IPS-NIHi7 (cell line): ENCODE data around the gene FBP1.

ENCODE experiments used
- DNase-seq: peaks from one replicate; pipeline ENCODE4 v3.0.0; 2012; ENCODE audit warnings: mixed read lengths; ENCODE audit errors: extremely low spot score

The FBP1 gene

DNA sequence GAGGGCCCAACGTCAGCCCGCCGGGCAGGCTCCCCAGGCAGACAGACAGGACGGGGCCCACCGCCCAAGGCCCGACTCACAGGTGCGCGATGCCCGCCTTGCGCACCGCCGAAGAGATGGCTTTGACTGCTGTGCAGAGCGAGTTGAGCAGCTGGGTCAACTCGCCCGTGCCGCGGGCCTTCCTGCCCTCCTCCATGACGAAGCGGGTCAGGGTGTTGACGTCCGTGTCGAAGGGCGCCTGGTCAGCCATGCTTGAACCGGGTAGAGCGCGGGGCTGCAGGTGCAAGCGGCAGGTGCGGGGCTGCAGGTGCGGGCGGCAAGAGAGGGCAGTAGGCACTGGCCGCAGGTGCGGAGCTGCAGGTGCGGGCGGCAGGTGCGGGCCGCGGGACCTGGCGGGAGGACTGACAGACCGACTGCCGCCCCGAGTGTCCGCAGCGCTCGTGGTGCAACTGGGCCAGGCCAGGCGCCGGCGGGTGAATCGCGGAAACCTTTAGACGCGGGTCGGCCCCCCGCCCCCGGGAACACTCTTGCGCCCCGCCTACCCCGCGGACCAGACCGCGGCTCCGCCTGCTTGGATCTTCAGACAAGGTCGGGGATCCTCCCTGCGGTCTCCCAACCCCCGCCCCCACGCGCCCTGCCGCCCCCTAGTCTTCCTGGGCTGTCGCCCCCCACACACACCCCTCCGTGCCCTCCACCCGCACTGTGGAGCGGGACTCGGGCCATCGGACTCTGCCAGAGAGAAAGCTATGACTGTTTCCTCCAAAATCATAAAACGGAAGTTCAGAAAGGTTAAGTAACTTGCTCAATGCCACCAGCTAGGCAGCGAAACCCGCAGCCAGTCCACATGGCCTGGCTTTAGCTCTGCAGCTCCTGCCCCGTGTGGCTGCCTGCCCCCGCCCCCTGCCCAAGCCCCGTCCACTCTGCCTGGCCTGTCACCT, at the start of gene FBP1:
Gene FBP1, minus strand, starts transcription at position 458 of the 938 bp plus-strand sequence. Its CDS starts 208 bp downstream, at position 250.
- DNase-seq, result peak; percentile 56

DNA sequence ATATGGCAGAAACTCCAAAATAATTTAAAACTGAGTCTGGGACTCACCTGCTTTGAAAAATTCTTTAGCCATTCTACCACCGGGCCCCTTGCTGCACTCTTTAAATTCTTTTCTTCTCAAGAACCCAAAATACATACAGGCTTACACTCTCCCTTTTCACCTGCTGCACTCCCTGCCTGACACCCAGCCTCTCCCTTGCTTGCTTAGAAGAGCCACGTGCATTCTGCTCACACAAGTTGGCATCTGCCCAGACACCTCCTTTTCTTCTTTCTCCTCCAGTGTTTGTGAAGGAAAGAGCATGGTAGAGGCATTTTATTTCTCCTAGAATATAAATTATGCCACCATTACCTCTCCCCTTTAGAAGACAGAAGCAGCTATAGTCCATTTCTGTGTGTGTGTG, 48.1 kb upstream of the FBP1 start:
- no peak for DNase-seq

GRCh38 chr9:94685359-94685758, 46.0 kb upstream of the FBP1 start:
- DNase-seq, result no peak

DNA sequence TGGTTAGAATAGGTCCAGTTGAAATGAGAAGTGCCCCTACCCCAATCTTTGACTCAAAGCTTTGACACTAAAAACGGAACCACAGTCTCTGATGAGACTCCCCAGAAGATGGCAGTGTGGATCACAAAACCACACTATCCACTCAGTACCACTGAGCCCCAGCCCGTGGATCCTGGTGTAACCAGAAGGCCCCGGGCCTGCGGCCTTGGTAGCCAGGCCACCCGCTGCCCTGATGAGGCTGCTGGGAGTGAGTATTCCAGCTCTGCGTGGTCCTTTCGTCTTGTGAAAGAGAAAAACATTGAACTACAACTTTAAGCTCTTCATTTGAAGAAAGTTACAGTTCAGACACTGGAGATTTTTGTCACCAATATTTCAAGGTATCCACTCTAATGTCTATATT, 42.2 kb upstream of the FBP1 start:
- peak; percentile 79 for DNase-seq

- DNase-seq, result no peak
Measured at GRCh38 chr9:94680621-94681020, 41.3 kb upstream of the FBP1 start.

GRCh38 chr9:94680020-94680419, 40.7 kb upstream of the FBP1 start:
- no peak for DNase-seq

GRCh38 chr9:94679587-94679986, 40.3 kb upstream of the FBP1 start:
- DNase-seq, result no peak

- no peak for DNase-seq
Measured at GRCh38 chr9:94677929-94678328, 38.6 kb upstream of the FBP1 start.

GRCh38 chr9:94676446-94677131, 37.3 kb upstream of the FBP1 start:
- no peak for DNase-seq

DNA sequence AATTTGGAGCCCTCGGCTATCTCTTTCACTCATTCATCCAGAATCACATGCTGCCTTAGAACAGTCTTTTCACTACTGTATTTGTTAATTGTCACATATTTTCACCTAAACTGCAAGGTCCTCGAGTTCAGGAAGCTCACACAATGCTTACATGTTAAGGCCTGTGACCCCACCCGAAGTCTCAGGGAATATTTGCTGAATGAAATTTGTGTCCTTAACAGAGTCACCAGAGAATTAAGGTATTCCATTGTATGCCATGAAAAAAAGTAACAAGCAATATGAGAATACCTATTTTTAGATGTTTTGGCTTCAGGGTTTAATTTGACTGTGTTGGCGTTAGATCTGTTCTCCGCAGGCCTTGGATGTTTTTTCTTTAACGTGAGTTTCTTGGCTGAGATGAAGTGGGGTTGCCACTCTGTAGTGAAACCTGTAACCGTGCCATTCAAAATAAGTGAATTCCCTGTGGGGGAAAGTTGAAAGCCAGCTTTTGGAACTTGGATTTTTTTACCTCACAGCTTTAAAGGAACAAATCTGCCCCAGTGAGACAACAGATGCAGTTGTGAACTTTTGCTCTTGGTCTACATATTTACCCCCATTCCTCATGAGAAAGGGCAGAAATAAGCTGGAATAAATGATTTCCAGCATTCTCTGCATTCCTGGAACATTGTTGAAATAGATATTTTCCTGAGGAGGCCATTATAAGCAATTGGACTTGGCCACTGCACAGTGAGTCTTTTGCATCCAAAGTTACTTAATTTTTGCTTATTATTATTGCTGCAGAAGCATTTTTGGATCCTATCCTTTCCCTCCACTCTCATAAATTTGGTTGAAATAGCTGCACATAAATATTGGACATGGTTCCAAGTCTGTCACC, 35.9 kb upstream of the FBP1 start:
- no peak for DNase-seq

DNA sequence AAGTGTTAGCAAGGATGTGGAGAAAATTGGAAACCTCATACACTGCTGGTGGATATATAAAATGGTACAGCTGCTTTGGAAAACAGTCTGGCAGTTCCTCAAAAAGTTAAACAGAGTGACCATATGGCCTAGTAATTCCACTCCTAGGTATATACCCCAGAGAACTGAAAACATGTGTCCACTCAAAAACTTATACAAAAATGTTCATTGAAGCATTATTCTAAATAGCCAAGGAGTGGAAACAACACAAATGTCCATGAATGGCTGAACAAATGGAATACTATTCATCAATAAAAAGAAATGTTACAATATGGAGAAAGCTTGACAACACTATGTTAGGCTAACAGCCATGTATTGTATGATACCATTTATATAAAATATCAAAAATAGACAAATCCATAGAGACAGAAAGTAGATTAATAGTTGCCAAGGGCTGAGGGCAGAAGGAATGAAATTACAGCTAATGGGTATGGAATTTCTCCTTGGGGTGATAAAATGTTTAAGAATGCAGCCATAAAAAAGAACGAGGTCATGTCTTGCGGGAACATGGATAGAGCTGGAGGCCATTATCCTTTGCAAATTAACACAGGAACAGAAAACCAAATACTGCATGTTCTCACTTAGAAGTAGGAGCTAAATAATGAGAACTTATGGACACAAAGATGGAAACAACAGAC, 33.6 kb upstream of the FBP1 start:
- DNase-seq, result no peak

DNA sequence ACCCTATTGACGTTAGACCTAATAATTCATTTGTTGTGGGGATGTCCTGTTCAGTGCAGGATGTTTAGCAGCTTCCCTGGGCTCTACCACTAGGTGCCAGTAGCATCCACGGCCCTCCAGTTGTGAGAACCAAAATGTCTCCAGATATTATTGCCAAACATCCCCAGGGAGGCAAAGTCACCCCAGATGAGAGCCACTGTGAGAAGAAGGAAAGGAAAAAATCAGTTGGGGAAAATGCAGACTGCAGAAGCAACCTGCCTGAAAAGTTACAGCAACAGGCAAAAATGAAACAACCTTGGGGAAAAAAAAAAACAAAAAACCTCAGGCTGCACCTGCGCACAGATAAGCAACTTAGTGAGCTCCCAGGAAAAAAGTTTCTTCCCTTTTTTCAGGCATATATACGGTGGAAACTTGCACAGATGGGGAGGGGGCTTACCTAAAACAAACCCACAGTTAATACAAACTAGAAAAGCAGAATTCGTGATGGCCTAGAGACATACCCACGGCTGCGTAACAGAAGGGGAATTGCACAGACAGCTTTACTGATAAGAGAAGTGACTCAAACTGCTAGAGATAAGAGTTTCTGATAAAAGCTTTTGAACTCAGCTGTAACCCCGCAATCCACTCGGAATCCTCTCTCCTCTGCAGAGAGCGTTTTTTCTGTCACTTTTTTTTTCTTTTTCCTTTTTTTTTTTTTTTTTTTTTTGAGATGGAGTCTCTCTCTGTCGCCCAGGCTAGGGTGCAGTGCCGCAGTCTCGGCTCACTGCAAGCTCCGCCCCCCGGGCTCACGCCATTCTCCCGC, 29.8 kb upstream of the FBP1 start:
- DNase-seq, result peak; percentile 60

- DNase-seq, result no peak
Measured at GRCh38 chr9:94668418-94668927, 29.2 kb upstream of the FBP1 start.

DNA sequence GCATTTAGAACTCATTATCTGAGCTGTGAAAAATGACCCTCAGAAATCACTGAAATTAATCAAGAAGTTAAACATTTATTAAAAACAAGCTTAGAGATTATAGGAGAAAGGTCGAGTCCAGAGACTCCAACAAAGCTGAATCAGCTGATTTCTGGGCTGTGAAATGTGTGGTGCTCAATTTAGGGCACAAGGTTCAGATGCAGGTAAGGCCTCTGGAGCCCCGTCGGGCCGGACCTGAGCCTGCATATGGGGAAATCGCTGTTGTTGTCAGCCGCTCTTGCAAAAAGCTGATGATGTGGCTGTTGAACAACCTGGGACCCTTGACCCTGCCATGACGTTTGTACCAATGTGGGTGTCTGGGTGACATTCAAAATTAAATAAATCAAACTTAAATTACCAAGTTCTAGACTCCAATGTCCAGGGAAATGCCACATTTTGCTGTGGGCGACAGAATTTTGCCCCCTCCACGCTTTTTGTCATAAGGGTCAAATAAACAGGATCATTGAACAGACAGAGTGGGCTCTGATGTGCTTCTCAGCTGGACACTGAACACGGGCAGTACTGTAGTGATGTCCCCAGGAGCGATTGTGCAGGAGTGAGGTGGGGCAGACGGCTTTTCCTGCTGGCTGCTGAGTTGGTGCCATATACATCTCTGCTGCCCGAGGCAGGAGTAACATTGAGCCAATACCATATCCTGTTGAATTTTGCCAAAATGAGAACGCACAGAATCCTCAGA, 27.2 kb upstream of the FBP1 start:
- DNase-seq, result no peak

GRCh38 chr9:94665613-94666012, 26.3 kb upstream of the FBP1 start:
- no peak for DNase-seq

- no peak for DNase-seq
Measured at GRCh38 chr9:94664801-94665200, 25.5 kb upstream of the FBP1 start.

- no peak for DNase-seq
Measured at GRCh38 chr9:94663640-94664039, 24.3 kb upstream of the FBP1 start.

- DNase-seq, result no peak
Measured at GRCh38 chr9:94663140-94663539, 23.8 kb upstream of the FBP1 start.

DNA sequence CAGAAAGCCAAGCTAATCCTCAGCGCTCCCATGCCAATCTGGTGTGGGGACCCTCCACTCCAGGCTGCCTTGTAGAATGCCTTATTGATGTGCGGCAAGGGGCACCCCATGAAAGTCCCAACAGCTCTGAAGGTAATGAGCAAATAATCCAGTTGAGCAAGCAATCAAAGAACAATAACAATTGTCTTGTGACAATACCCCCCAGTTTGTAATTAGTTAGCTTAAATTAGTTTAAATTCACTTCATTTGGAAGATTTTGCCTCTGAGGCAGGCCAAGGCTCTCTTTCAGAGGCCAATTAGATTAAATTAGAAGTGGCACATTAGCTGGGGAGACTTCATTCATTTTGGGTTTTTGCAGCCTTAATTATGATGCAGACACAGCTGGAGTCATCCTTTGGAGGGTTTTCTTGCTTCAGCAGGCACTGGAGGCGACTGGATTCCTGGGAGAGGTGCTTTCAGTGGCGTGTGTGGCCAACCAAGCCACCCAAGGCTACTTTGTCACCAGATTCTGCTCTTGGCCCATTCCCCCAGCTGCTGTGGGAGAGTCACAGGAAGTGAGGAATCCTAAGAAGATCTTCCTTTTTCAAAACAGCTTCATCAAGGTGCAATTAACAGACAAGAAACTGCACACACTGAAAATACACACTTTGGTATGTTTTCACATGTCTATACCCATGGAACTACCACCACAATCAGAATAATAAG, 17.9 kb upstream of the FBP1 start:
- no peak for DNase-seq
